GM23338 (cell line): Measurements from ENCODE around the gene ETFBKMT.
"Not testable (repeated sequence)": the region's sequence is repeated elsewhere in the genome, so short reads cannot be mapped to it uniquely, and the experiment has no call there.

Experiments used
- CREB1 ChIP-seq: fragments of 250-450 bp; sonication (Bioruptor Pico); IDR thresholded peaks from 2 replicates; pipeline ENCODE4 v1.5.0; 2020; ENCODE audit warnings: low read depth, mild to moderate bottlenecking, moderate library complexity
- EZH2 ChIP-seq: fragments of 200-600 bp; sonication (generic); IDR thresholded peaks from one replicate; pipeline ENCODE4 v1.8.0; 2017; ENCODE audit warnings: antibody characterized with exemption, mild to moderate bottlenecking, low read depth; ENCODE audit not compliant: unreplicated experiment
- EZH2phosphoT487 ChIP-seq: fragments of 200-600 bp; sonication (generic); IDR thresholded peaks from one replicate; pipeline ENCODE4 v1.8.1; 2018; ENCODE audit warnings: antibody characterized with exemption; ENCODE audit not compliant: unreplicated experiment
- JUNB ChIP-seq: IDR thresholded peaks from one replicate; pipeline ENCODE4 v1.6.1; 2016; ENCODE audit warnings: antibody characterized with exemption; ENCODE audit not compliant: unreplicated experiment
- NANOG ChIP-seq: IDR thresholded peaks from 2 replicates; pipeline ENCODE4 v1.6.1; 2016; ENCODE audit warnings: antibody characterized with exemption, borderline replicate concordance
- POLR2AphosphoS5 ChIP-seq: IDR thresholded peaks from 2 replicates; pipeline ENCODE4 v1.6.1; 2016; ENCODE audit warnings: antibody characterized with exemption, low read depth
- STAT1 ChIP-seq: IDR thresholded peaks from one replicate; pipeline ENCODE4 v1.6.1; 2016; ENCODE audit warnings: antibody characterized with exemption; ENCODE audit not compliant: unreplicated experiment
- ZNF114 ChIP-seq: fragments of 250-450 bp; sonication (Bioruptor Pico); IDR thresholded peaks from 2 replicates; pipeline ENCODE4 v1.5.0; 2020; ENCODE audit warnings: mild to moderate bottlenecking, moderate library complexity
- ZNF331 ChIP-seq: fragments of 250-450 bp; sonication (Bioruptor Pico); IDR thresholded peaks from 2 replicates; pipeline ENCODE4 v1.5.0; 2020; ENCODE audit warnings: low read depth, mild to moderate bottlenecking, moderate library complexity
- TF ChIP-seq, protein P1 (sequence below), 2 experiments: fragments of 200-600 bp in 1 of 2; sonication (generic) in 1 of 2; conservative IDR thresholded peaks; 2 replicates each; pipeline versions ENCODE4 v1.5.1 to v1.6.1; 2016 to 2017; ENCODE audit warnings: antibody characterized with exemption in 2 of 2, low read depth in 2 of 2, mild to moderate bottlenecking in 2 of 2, moderate library complexity in 1 of 2
- TF ChIP-seq, protein P2 (sequence below): IDR thresholded peaks from one replicate; pipeline ENCODE4 v1.6.1; 2018; ENCODE audit warnings: antibody characterized with exemption; ENCODE audit not compliant: unreplicated experiment
- TF ChIP-seq, protein P3 (sequence below): IDR thresholded peaks from 2 replicates; pipeline ENCODE4 v1.6.1; 2016; ENCODE audit warnings: antibody characterized with exemption

- TF ChIP-seq, protein P1, sequence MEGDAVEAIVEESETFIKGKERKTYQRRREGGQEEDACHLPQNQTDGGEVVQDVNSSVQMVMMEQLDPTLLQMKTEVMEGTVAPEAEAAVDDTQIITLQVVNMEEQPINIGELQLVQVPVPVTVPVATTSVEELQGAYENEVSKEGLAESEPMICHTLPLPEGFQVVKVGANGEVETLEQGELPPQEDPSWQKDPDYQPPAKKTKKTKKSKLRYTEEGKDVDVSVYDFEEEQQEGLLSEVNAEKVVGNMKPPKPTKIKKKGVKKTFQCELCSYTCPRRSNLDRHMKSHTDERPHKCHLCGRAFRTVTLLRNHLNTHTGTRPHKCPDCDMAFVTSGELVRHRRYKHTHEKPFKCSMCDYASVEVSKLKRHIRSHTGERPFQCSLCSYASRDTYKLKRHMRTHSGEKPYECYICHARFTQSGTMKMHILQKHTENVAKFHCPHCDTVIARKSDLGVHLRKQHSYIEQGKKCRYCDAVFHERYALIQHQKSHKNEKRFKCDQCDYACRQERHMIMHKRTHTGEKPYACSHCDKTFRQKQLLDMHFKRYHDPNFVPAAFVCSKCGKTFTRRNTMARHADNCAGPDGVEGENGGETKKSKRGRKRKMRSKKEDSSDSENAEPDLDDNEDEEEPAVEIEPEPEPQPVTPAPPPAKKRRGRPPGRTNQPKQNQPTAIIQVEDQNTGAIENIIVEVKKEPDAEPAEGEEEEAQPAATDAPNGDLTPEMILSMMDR (conservative IDR thresholded peaks at IDR 0.05; ENCODE audit: low read depth in 2 of 2): not testable (repeated sequence)
- not testable (repeated sequence) for TF ChIP-seq EZH2; EZH2phosphoT487; POLR2AphosphoS5; CREB1 (CRISPR knock-in tag); JUNB; STAT1; NANOG; ZNF331 (CRISPR knock-in tag); ZNF114 (CRISPR knock-in tag)
- TF ChIP-seq, protein P2, sequence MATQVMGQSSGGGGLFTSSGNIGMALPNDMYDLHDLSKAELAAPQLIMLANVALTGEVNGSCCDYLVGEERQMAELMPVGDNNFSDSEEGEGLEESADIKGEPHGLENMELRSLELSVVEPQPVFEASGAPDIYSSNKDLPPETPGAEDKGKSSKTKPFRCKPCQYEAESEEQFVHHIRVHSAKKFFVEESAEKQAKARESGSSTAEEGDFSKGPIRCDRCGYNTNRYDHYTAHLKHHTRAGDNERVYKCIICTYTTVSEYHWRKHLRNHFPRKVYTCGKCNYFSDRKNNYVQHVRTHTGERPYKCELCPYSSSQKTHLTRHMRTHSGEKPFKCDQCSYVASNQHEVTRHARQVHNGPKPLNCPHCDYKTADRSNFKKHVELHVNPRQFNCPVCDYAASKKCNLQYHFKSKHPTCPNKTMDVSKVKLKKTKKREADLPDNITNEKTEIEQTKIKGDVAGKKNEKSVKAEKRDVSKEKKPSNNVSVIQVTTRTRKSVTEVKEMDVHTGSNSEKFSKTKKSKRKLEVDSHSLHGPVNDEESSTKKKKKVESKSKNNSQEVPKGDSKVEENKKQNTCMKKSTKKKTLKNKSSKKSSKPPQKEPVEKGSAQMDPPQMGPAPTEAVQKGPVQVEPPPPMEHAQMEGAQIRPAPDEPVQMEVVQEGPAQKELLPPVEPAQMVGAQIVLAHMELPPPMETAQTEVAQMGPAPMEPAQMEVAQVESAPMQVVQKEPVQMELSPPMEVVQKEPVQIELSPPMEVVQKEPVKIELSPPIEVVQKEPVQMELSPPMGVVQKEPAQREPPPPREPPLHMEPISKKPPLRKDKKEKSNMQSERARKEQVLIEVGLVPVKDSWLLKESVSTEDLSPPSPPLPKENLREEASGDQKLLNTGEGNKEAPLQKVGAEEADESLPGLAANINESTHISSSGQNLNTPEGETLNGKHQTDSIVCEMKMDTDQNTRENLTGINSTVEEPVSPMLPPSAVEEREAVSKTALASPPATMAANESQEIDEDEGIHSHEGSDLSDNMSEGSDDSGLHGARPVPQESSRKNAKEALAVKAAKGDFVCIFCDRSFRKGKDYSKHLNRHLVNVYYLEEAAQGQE: not testable (repeated sequence)
- TF ChIP-seq, protein P3, sequence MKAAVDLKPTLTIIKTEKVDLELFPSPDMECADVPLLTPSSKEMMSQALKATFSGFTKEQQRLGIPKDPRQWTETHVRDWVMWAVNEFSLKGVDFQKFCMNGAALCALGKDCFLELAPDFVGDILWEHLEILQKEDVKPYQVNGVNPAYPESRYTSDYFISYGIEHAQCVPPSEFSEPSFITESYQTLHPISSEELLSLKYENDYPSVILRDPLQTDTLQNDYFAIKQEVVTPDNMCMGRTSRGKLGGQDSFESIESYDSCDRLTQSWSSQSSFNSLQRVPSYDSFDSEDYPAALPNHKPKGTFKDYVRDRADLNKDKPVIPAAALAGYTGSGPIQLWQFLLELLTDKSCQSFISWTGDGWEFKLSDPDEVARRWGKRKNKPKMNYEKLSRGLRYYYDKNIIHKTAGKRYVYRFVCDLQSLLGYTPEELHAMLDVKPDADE: not testable (repeated sequence)
Measured at GRCh38 chr12:31716998-31717397, 57.5 kb downstream of the ETFBKMT start.
